K562 (cell line): Measurements from ENCODE around the gene RNU5D-1. TPM values are rescaled to one million over a fixed set of nuclear protein-coding genes. Genes with fewer than 3 reads are reported as not detected.

Experiments used
- ARID1B ChIP-seq: fragments of 450-650 bp; IDR thresholded peaks from 2 replicates; pipeline ENCODE4 v1.6.1; 2016; ENCODE audit warnings: antibody characterized with exemption, mild to moderate bottlenecking, inconsistent platforms
- FOXJ2 ChIP-seq: fragments of 200-800 bp; sonication (Bioruptor generic); IDR thresholded peaks from 2 replicates; pipeline ENCODE4 v1.6.1; 2016; ENCODE audit warnings: missing genetic modification characterization, missing compliant biosample characterization
- GATAD2A ChIP-seq: fragments of 450-650 bp; IDR thresholded peaks from 2 replicates; pipeline ENCODE4 v1.6.1; 2017
- HEY1 ChIP-seq: fragments of 250-450 bp; sonication (Bioruptor Pico); IDR thresholded peaks from 2 replicates; pipeline ENCODE4 v1.5.0; 2020; ENCODE audit warnings: mild to moderate bottlenecking, moderate library complexity, borderline replicate concordance
- HMG20B ChIP-seq: fragments of 250-450 bp; sonication (Bioruptor Pico); IDR thresholded peaks from 2 replicates; pipeline ENCODE4 v1.5.0; 2021; ENCODE audit warnings: mild to moderate bottlenecking
- MYBL2 ChIP-seq, 2 experiments: fragments of 450-650 bp in 1 of 2; sonication (generic) in 1 of 2; formaldehyde crosslinking in 1 of 2; IDR thresholded peaks; 2 replicates each; pipeline versions ENCODE4 v1.6.1 to v1.8.1; 2017 to 2022; ENCODE audit warnings: borderline replicate concordance in 1 of 2, inconsistent platforms in 1 of 2, low read depth in 1 of 2, mild to moderate bottlenecking in 1 of 2, missing genetic modification reagents in 1 of 2, moderate library complexity in 1 of 2
- RBM14 ChIP-seq: fragments of 200-400 bp; formaldehyde crosslinking; IDR thresholded peaks from 2 replicates; pipeline ENCODE4 v1.6.1; 2018; ENCODE audit warnings: low read depth, mild to moderate bottlenecking, low read length, moderate library complexity, borderline replicate concordance; ENCODE audit not compliant: insufficient read depth
- RBM15 ChIP-seq: fragments of 200-400 bp; formaldehyde crosslinking; IDR thresholded peaks from 2 replicates; pipeline ENCODE4 v1.6.1; 2018; ENCODE audit warnings: mild to moderate bottlenecking, low read length, moderate library complexity; ENCODE audit not compliant: insufficient read depth
- SMAD4 ChIP-seq: fragments of 250-450 bp; sonication (Bioruptor Pico); conservative IDR thresholded peaks from 2 replicates; pipeline ENCODE4 v1.8.0; 2021; ENCODE audit warnings: inconsistent platforms, mild to moderate bottlenecking, moderate library complexity
- SPI1 ChIP-seq: IDR thresholded peaks from 2 replicates; pipeline ENCODE4 v1.6.1; 2011; ENCODE audit warnings: low read depth, low read length, control low read depth, borderline replicate concordance
- ZNF311 ChIP-seq: fragments of 250-450 bp; sonication (Bioruptor Pico); IDR thresholded peaks from 2 replicates; pipeline ENCODE4 v1.4.0; 2020; ENCODE audit warnings: mild to moderate bottlenecking, moderate library complexity
- ZNF551 ChIP-seq: fragments of 250-450 bp; sonication (Bioruptor Pico); IDR thresholded peaks from 2 replicates; pipeline ENCODE4 v1.5.0; 2021; ENCODE audit warnings: mild to moderate bottlenecking, moderate library complexity
- ZNF79 ChIP-seq: fragments of 250-450 bp; sonication (Bioruptor Pico); IDR thresholded peaks from 2 replicates; pipeline ENCODE4 v1.4.0; 2020; ENCODE audit warnings: low read depth, mild to moderate bottlenecking, moderate library complexity
- polyA plus RNA-seq, 8 experiments: library from polyadenylated mRNA; depleted of rRNA in 4 of 8; stranded (reverse) in 5 of 8; unstranded in 3 of 8; fragments of >200 nt; fragmentation: Nextera tagmentation in 2 of 8; fragmentation: Illumina TruSeq in 1 of 8; extraction: Ambion mirVana in 2 of 8; extraction: Trizol in 1 of 8; gene quantifications; 2 replicates each; pipeline versions ENCODE4 v1.2.1 to v1.2.3, GENCODE V29; 2011 to 2014; ENCODE audit warnings: inconsistent platforms in 1 of 8, missing spikeins in 1 of 8
- total RNA-seq, 7 experiments: library from RNA; depleted of rRNA in 6 of 7; stranded (reverse); fragments of >200 nt in 6 of 7; fragmentation: Illumina TruSeq in 2 of 7; extraction: Trizol in 2 of 7; gene quantifications; 2 replicates each; pipeline versions ENCODE4 v1.2.1 to v1.2.3, GENCODE V29; 2011 to 2021; ENCODE audit warnings: low replicate concordance in 1 of 7
- TF ChIP-seq, protein P1 (sequence below): fragments of 150-350 bp; IDR thresholded peaks from 2 replicates; pipeline ENCODE4 v1.6.1; 2014; ENCODE audit warnings: low read depth, mild to moderate bottlenecking, low read length, borderline replicate concordance
- TF ChIP-seq, protein P2 (sequence below): fragments of 450-650 bp; formaldehyde crosslinking; IDR thresholded peaks from 2 replicates; pipeline ENCODE4 v1.4.0; 2020; ENCODE audit warnings: mild to moderate bottlenecking
- TF ChIP-seq, protein P3 (sequence below): sonication (generic); formaldehyde crosslinking; IDR thresholded peaks from 2 replicates; pipeline ENCODE4 v1.5.0; 2020; ENCODE audit warnings: missing genetic modification reagents
- TF ChIP-seq, protein P4 (sequence below): sonication (generic); formaldehyde crosslinking; IDR thresholded peaks from 2 replicates; pipeline ENCODE4 v1.8.1; 2023; ENCODE audit warnings: mild to moderate bottlenecking, missing genetic modification reagents, moderate library complexity
- TF ChIP-seq, protein P5 (sequence below): fragments of 450-650 bp; IDR thresholded peaks from 2 replicates; pipeline ENCODE4 v1.6.1; 2016; ENCODE audit warnings: borderline replicate concordance

Gene RNU5D-1
- total and polyA plus RNA-seq, 9 of the 15 experiments (the other 6 are each of a cell fraction or from before 2014, with no cell fraction given), result under 0.01 TPM; not detected in 8

DNA sequence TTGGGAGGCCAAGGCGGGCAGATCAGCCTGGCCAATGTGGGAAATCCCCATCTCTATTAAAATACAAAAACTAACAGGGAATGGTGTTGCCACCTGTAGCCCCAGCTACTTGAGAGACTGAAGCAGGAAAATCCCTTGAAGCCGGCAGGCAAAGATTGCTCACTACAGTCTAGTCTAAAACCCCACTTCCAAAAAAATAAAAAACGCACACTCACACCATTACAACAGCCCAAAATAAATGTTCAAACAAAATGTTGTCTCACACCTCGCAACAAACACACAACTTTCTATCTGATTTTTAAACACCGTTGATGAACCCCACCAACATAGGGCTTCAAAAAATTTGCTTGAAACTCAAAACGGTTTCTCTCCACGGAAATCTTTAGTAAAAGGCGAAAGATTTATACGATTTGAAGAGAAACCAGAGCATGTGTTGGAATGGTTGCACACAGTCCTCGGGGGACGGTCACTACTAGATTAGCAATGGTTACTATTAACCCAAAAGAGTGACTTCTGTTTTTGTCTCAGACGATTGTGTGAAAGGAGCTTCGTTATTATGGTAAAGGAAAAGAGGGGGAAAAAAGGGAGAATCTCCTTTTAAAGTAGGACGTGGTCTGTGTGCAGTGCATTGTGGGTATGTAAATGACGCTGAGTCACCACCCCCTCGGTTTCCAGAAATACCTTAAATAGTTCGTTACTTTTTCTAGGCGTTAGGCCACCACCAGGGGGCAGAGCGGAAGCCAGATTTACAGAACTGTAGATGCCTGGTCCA, at the start of gene RNU5D-1 (continued):
- TF ChIP-seq, protein P1, sequence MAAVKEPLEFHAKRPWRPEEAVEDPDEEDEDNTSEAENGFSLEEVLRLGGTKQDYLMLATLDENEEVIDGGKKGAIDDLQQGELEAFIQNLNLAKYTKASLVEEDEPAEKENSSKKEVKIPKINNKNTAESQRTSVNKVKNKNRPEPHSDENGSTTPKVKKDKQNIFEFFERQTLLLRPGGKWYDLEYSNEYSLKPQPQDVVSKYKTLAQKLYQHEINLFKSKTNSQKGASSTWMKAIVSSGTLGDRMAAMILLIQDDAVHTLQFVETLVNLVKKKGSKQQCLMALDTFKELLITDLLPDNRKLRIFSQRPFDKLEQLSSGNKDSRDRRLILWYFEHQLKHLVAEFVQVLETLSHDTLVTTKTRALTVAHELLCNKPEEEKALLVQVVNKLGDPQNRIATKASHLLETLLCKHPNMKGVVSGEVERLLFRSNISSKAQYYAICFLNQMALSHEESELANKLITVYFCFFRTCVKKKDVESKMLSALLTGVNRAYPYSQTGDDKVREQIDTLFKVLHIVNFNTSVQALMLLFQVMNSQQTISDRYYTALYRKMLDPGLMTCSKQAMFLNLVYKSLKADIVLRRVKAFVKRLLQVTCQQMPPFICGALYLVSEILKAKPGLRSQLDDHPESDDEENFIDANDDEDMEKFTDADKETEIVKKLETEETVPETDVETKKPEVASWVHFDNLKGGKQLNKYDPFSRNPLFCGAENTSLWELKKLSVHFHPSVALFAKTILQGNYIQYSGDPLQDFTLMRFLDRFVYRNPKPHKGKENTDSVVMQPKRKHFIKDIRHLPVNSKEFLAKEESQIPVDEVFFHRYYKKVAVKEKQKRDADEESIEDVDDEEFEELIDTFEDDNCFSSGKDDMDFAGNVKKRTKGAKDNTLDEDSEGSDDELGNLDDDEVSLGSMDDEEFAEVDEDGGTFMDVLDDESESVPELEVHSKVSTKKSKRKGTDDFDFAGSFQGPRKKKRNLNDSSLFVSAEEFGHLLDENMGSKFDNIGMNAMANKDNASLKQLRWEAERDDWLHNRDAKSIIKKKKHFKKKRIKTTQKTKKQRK, result 0 out of 2 replicates have a peak, but pooled peaks have one; percentile 15
- TF ChIP-seq GATAD2A, result peak; percentile 48
- TF ChIP-seq, protein P2, sequence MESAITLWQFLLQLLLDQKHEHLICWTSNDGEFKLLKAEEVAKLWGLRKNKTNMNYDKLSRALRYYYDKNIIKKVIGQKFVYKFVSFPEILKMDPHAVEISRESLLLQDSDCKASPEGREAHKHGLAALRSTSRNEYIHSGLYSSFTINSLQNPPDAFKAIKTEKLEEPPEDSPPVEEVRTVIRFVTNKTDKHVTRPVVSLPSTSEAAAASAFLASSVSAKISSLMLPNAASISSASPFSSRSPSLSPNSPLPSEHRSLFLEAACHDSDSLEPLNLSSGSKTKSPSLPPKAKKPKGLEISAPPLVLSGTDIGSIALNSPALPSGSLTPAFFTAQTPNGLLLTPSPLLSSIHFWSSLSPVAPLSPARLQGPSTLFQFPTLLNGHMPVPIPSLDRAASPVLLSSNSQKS (CRISPR knock-in tag), result peak; percentile 94
- TF ChIP-seq MYBL2 (IDR thresholded peaks at IDR 0.05; ENCODE audit: low read depth), result no peak; the same call in 1 of the 2 replicates
- TF ChIP-seq MYBL2 (CRISPR knock-in tag; IDR thresholded peaks at IDR 0.05; ENCODE audit: borderline replicate concordance), result no peak
- peak; percentile 49; the same call in 1 of the 2 replicates for TF ChIP-seq ZNF311 (CRISPR knock-in tag)
- peak; percentile 65 for TF ChIP-seq FOXJ2 (tag)
- TF ChIP-seq ZNF79 (CRISPR knock-in tag), result peak; percentile 14; the same call in 1 of the 2 replicates
- TF ChIP-seq, protein P3, sequence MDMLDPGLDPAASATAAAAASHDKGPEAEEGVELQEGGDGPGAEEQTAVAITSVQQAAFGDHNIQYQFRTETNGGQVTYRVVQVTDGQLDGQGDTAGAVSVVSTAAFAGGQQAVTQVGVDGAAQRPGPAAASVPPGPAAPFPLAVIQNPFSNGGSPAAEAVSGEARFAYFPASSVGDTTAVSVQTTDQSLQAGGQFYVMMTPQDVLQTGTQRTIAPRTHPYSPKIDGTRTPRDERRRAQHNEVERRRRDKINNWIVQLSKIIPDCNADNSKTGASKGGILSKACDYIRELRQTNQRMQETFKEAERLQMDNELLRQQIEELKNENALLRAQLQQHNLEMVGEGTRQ, result no peak
- TF ChIP-seq, protein P4, sequence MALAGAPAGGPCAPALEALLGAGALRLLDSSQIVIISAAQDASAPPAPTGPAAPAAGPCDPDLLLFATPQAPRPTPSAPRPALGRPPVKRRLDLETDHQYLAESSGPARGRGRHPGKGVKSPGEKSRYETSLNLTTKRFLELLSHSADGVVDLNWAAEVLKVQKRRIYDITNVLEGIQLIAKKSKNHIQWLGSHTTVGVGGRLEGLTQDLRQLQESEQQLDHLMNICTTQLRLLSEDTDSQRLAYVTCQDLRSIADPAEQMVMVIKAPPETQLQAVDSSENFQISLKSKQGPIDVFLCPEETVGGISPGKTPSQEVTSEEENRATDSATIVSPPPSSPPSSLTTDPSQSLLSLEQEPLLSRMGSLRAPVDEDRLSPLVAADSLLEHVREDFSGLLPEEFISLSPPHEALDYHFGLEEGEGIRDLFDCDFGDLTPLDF (CRISPR knock-in tag), result peak; percentile 27
- peak; percentile 83 for TF ChIP-seq ARID1B
- TF ChIP-seq, protein P5, sequence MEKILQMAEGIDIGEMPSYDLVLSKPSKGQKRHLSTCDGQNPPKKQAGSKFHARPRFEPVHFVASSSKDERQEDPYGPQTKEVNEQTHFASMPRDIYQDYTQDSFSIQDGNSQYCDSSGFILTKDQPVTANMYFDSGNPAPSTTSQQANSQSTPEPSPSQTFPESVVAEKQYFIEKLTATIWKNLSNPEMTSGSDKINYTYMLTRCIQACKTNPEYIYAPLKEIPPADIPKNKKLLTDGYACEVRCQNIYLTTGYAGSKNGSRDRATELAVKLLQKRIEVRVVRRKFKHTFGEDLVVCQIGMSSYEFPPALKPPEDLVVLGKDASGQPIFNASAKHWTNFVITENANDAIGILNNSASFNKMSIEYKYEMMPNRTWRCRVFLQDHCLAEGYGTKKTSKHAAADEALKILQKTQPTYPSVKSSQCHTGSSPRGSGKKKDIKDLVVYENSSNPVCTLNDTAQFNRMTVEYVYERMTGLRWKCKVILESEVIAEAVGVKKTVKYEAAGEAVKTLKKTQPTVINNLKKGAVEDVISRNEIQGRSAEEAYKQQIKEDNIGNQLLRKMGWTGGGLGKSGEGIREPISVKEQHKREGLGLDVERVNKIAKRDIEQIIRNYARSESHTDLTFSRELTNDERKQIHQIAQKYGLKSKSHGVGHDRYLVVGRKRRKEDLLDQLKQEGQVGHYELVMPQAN, result peak; percentile 89
- peak; percentile 98 for TF ChIP-seq HMG20B
- TF ChIP-seq HEY1 (CRISPR knock-in tag), result peak; percentile 99
- no peak for TF ChIP-seq RBM14
- no peak for TF ChIP-seq RBM15
- peak; percentile 99 for TF ChIP-seq ZNF551 (CRISPR knock-in tag)
- no peak; the same call in none of the 2 replicates for TF ChIP-seq SPI1
- peak; percentile 92 for TF ChIP-seq SMAD4 (CRISPR knock-in tag)
